ENCODE measurements around the gene POC5. TPM values are rescaled to one million over a fixed set of nuclear protein-coding genes. Genes with fewer than 3 reads are reported as not detected.

The POC5 gene
- polyA plus RNA-seq, 2 of the 4 experiments (the other 2 are of a cell fraction) = 12.7 to 26.2 TPM

DNA sequence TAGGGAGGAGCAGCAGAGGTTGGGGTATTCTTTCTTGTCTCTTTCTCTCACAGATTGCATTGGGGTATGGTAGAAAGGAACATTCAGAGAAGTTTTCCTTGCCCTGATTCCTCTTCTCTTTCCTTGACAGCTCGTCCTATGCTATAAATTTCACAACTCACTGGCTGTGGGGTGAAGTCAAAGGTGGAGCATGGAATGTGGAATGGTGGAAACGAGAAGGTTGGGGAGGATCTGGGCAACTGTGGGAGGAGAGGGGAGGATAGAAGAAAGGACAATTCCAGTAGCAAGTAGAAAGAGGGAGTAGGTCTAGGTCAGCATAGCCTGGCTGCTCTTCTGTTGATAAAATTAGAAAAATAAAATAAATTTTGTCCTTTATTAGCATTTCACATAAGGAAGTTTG lies 39.0 kb upstream of the POC5 start:
- CTCF ChIA-PET = no interaction called here
- no peak overlapping the region for H3K4me2 ChIP-seq
- no peaks in the 10 kb centered on the region for H3K4me1 ChIP-seq
- no peak overlapping the region for H3K4me3 ChIP-seq
- no peaks in the 10 kb centered on the region for H3K9me3 ChIP-seq
- ATAC-seq = no peak
- FAIRE-seq = no peak
- no peak overlapping the region for H3K27ac ChIP-seq
- TF ChIP-seq, protein P1, sequence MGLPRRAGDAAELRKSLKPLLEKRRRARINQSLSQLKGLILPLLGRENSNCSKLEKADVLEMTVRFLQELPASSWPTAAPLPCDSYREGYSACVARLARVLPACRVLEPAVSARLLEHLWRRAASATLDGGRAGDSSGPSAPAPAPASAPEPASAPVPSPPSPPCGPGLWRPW (IDR thresholded peaks at IDR 0.05) = no peak
- TF ChIP-seq NR3C1 (IDR thresholded peaks at IDR 0.05) (no peak), HMGXB4 (CRISPR knock-in tag; IDR thresholded peaks at IDR 0.05; ENCODE audit: borderline replicate concordance) (no peak), MAFK (IDR thresholded peaks at IDR 0.05; ENCODE audit: partially characterized antibody) (no peak)
- 0% methylated on average over 2 of the region's 2 CpGs for WGBS (ENCODE audit: missing lambda C conversion rate)
- DNase-seq (ENCODE audit: low read depth in 1 of 2, low spot score in 1 of 2) = no peak
- POLR2A ChIA-PET = no interaction called here

DNA sequence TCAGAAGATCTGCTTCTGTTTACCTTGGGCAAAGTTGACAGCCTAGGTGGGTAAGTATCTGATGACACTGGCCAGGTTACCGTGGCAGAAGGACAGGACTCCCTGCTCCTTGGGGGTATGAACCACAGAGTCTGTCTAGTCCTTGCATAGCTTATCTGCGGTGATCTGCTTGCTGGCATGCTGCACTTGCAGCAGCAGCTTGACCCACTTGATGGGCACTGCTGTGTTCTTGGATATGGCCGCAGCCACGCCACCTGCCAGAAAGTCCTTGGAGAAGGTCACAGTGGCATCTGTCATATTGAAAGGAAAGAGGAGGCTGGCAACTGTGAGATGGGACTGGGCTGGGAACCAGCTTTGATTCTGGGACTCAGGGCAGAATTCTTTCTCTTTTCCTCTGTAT lies 35.9 kb upstream of the POC5 start:
- TF ChIP-seq CBX8 (IDR thresholded peaks at IDR 0.05) (no peak), RARB (CRISPR knock-in tag; IDR thresholded peaks at IDR 0.05) (no peak), MAX (IDR thresholded peaks at IDR 0.05) (no peak), POLR2AphosphoS2 (conservative IDR thresholded peaks at IDR 0.05; ENCODE audit: low read length) (no peak), SREBF2 (IDR thresholded peaks at IDR 0.05) (no peak), HEYL (CRISPR knock-in tag; IDR thresholded peaks at IDR 0.05) (no peak), HDAC2 (IDR thresholded peaks at IDR 0.05) (no peak), FOSL2 (IDR thresholded peaks at IDR 0.05) (no peak), FOSL2 (CRISPR knock-in tag; IDR thresholded peaks at IDR 0.05) (no peak), ZFP36 (IDR thresholded peaks at IDR 0.05; ENCODE audit: borderline replicate concordance, partially characterized antibody) (no peak)
- TF ChIP-seq, protein P1 (IDR thresholded peaks at IDR 0.05) = no peak
- ATAC-seq (peak in 1 of 2 experiments; percentile 50; a peak in 2 of 6 replicates), DNase-seq (ENCODE audit: low read depth in 1 of 2, low spot score in 1 of 2) (no peak), FAIRE-seq (no peak)
- Histone ChIP-seq H3K9me3 (no peaks in the 10 kb centered on the region), H3K27ac (no peak overlapping the region), H3K4me3 (no peak overlapping the region), H3K4me2 (no peak overlapping the region), H3K4me1 (no peaks in the 10 kb centered on the region)
- WGBS (ENCODE audit: missing lambda C conversion rate) = 15% methylated on average over 4 of the region's 4 CpGs
- ChIA-PET CTCF (interaction anchor here (0.8 kb wide), 1 partner anchor 18 kb away, joined by 3 read pairs; no protein-coding TSS in a partner anchor), POLR2A (no interaction called here)

DNA sequence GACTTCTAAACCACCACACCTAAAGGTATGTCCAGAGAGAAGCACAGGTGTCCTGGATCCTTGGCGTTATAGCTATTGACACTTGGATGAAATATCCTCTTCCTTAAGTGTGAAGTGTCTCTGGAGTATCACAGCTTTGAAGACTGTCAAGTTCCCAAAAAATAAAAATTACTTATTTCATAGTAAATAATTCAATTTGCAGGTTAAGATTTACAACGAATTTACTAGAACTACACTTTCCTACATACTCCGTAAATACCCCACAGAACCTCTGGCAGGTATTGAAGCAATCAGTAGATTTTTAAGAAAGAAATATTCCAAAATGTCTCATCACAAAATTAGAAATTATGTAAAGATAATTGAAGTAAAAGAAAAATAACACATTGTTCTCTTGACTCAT lies 27.1 kb upstream of the POC5 start:
- no peak for ATAC-seq
- POLR2A ChIA-PET = no interaction called here
- FAIRE-seq = no peak

GRCh38 chr5:75736273-75736672 lies 19.0 kb upstream of the POC5 start:
- ChIA-PET POLR2A (no interaction called here), CTCF (interaction anchor here (1.9 to 2.3 kb wide), 3 partner anchors 10 to 519 kb away, joined by 5 to 11 read pairs (median 6); no protein-coding TSS in a partner anchor)
- no peak overlapping the region for H3K27ac ChIP-seq
- H3K4me3 ChIP-seq = no peak overlapping the region
- no peak for ATAC-seq
- 0 out of 3 replicates have a peak, but pooled peaks cover 6% of the 10 kb centered on the region for H3K9me3 ChIP-seq
- H3K4me2 ChIP-seq = no peak overlapping the region
- no peak for DNase-seq (ENCODE audit: low read depth in 1 of 2, low spot score in 1 of 2)
- peak; percentile 50 for TF ChIP-seq MAFK (IDR thresholded peaks at IDR 0.05; ENCODE audit: partially characterized antibody)
- no peak for TF ChIP-seq ZFP36 (IDR thresholded peaks at IDR 0.05; ENCODE audit: borderline replicate concordance, partially characterized antibody)
- no peak for TF ChIP-seq MYC (IDR thresholded peaks at IDR 0.05; ENCODE audit: borderline replicate concordance, low read length)
- TF ChIP-seq NR3C1 (IDR thresholded peaks at IDR 0.05) = no peak
- TF ChIP-seq POLR2A (IDR thresholded peaks at IDR 0.05; ENCODE audit: low read length) = no peak
- no peak for TF ChIP-seq EP300 (IDR thresholded peaks at IDR 0.05)
- TF ChIP-seq BHLHE40 (IDR thresholded peaks at IDR 0.05; ENCODE audit: low read depth, low read length) = no peak
- no peak for TF ChIP-seq KDM5A (IDR thresholded peaks at IDR 0.05)
- no peak for TF ChIP-seq CTCF (IDR thresholded peaks at IDR 0.05)
- no peak for TF ChIP-seq NPAS2 (CRISPR knock-in tag; IDR thresholded peaks at IDR 0.05; ENCODE audit: borderline replicate concordance)
- TF ChIP-seq KDM1A (IDR thresholded peaks at IDR 0.05; ENCODE audit: low read depth) = no peak
- no peak for TF ChIP-seq HOXB13 (CRISPR knock-in tag; IDR thresholded peaks at IDR 0.05; ENCODE audit: low read depth)
- TF ChIP-seq, protein P2, sequence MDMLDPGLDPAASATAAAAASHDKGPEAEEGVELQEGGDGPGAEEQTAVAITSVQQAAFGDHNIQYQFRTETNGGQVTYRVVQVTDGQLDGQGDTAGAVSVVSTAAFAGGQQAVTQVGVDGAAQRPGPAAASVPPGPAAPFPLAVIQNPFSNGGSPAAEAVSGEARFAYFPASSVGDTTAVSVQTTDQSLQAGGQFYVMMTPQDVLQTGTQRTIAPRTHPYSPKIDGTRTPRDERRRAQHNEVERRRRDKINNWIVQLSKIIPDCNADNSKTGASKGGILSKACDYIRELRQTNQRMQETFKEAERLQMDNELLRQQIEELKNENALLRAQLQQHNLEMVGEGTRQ (IDR thresholded peaks at IDR 0.05) = no peak
- TF ChIP-seq CBX8 (IDR thresholded peaks at IDR 0.05) = no peak
- TF ChIP-seq NFE2L2 (conservative IDR thresholded peaks at IDR 0.05; ENCODE audit: low read length) = peak; percentile 60
- TF ChIP-seq ZNF302 (CRISPR knock-in tag; IDR thresholded peaks at IDR 0.05) = no peak
- TF ChIP-seq SMC3 (IDR thresholded peaks at IDR 0.05) = no peak
- no peak for TF ChIP-seq HEYL (CRISPR knock-in tag; IDR thresholded peaks at IDR 0.05)
- FAIRE-seq = no peak
- H3K4me1 ChIP-seq = no peaks in the 10 kb centered on the region
- 45% methylated on average over 8 of the region's 8 CpGs for WGBS (ENCODE audit: missing lambda C conversion rate)

More for the DNA sequence above, 27.1 kb upstream of the POC5 start:
- Histone ChIP-seq H3K4me1 (no peaks in the 10 kb centered on the region), H3K4me3 (no peak overlapping the region), H3K4me2 (no peak overlapping the region), H3K9me3 (no peaks in the 10 kb centered on the region), H3K27ac (no peak overlapping the region)
- DNase-seq (ENCODE audit: low read depth in 1 of 2, low spot score in 1 of 2) = no peak
- 20% methylated on average over 3 of the region's 3 CpGs for WGBS (ENCODE audit: missing lambda C conversion rate)
- no peak for TF ChIP-seq HOXB13 (CRISPR knock-in tag; IDR thresholded peaks at IDR 0.05; ENCODE audit: low read depth)
- CTCF ChIA-PET = interaction anchor here (1.6 to 2.2 kb wide), 2 partner anchors 9 to 430 kb away, joined by 3 to 6 read pairs; no protein-coding TSS in a partner anchor
